Liver (tissue), 3 donors: ENCODE results near the gene GRIN2D.

Experiments used
- EGR1 ChIP-seq, 2 donors: IDR thresholded peaks; 2 replicates each; pipeline ENCODE4 v1.6.1; 2016 to 2018; ENCODE audit warnings: antibody characterized with exemption in 2 of 2, low read depth in 2 of 2
- FOXA1 ChIP-seq: IDR thresholded peaks from 2 replicates; pipeline ENCODE4 v1.6.1; 2016; ENCODE audit warnings: antibody characterized with exemption
- JUND ChIP-seq, 2 donors: IDR thresholded peaks; 2 replicates each; pipeline ENCODE4 v1.6.1; 2016; ENCODE audit warnings: antibody characterized with exemption in 2 of 2
- NR2F2 ChIP-seq: IDR thresholded peaks from 2 replicates; pipeline ENCODE4 v1.6.1; 2016; ENCODE audit warnings: antibody characterized with exemption
- RAD21 ChIP-seq, 2 donors: IDR thresholded peaks; 2 replicates each; pipeline ENCODE4 v1.6.1; 2016; ENCODE audit warnings: antibody characterized with exemption in 2 of 2, mild to moderate bottlenecking in 2 of 2
- TAF1 ChIP-seq: conservative IDR thresholded peaks from 2 replicates; pipeline ENCODE4 v1.6.1; 2016; ENCODE audit warnings: antibody characterized with exemption, mild to moderate bottlenecking
- TF ChIP-seq, protein P1 (sequence below): fragments of 150-350 bp; IDR thresholded peaks from 2 replicates; pipeline ENCODE4 v1.5.1; 2017; ENCODE audit warnings: improper control_type of control experiment, low read depth, low read length; ENCODE audit not compliant: missing input control
- TF ChIP-seq, protein P2 (sequence below): IDR thresholded peaks from 2 replicates; pipeline ENCODE4 v1.6.1; 2016; ENCODE audit warnings: antibody characterized with exemption, mild to moderate bottlenecking
- TF ChIP-seq, protein P3 (sequence below): IDR thresholded peaks from 2 replicates; pipeline ENCODE4 v1.6.1; 2016; ENCODE audit warnings: antibody characterized with exemption
- donor health status: healthy.
- donor health status: healthy.

DNA sequence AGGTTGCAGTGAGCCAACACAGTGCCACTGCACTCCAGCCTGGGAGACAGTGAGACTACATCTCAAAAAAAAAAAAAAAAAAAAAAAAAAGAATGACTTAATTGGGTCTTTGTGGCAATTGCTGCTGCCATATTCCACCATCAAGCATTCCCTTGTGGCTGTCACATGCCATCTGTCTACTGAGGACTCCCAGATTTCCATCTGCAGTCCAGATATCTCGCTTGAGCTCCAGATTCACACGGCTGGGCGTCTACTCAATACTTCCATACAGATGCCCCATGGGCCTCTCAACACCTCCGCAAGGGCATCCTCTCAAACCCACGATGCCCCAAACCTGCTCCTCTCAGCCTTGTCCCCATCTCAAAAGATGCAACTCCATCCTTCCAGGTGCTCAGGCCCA lies 42.6 kb upstream of the GRIN2D start:
- TF ChIP-seq, protein P1, sequence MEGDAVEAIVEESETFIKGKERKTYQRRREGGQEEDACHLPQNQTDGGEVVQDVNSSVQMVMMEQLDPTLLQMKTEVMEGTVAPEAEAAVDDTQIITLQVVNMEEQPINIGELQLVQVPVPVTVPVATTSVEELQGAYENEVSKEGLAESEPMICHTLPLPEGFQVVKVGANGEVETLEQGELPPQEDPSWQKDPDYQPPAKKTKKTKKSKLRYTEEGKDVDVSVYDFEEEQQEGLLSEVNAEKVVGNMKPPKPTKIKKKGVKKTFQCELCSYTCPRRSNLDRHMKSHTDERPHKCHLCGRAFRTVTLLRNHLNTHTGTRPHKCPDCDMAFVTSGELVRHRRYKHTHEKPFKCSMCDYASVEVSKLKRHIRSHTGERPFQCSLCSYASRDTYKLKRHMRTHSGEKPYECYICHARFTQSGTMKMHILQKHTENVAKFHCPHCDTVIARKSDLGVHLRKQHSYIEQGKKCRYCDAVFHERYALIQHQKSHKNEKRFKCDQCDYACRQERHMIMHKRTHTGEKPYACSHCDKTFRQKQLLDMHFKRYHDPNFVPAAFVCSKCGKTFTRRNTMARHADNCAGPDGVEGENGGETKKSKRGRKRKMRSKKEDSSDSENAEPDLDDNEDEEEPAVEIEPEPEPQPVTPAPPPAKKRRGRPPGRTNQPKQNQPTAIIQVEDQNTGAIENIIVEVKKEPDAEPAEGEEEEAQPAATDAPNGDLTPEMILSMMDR: no peak
- TF ChIP-seq TAF1: no peak
- no peak for TF ChIP-seq JUND (IDR thresholded peaks at IDR 0.05)
- TF ChIP-seq, protein P2, sequence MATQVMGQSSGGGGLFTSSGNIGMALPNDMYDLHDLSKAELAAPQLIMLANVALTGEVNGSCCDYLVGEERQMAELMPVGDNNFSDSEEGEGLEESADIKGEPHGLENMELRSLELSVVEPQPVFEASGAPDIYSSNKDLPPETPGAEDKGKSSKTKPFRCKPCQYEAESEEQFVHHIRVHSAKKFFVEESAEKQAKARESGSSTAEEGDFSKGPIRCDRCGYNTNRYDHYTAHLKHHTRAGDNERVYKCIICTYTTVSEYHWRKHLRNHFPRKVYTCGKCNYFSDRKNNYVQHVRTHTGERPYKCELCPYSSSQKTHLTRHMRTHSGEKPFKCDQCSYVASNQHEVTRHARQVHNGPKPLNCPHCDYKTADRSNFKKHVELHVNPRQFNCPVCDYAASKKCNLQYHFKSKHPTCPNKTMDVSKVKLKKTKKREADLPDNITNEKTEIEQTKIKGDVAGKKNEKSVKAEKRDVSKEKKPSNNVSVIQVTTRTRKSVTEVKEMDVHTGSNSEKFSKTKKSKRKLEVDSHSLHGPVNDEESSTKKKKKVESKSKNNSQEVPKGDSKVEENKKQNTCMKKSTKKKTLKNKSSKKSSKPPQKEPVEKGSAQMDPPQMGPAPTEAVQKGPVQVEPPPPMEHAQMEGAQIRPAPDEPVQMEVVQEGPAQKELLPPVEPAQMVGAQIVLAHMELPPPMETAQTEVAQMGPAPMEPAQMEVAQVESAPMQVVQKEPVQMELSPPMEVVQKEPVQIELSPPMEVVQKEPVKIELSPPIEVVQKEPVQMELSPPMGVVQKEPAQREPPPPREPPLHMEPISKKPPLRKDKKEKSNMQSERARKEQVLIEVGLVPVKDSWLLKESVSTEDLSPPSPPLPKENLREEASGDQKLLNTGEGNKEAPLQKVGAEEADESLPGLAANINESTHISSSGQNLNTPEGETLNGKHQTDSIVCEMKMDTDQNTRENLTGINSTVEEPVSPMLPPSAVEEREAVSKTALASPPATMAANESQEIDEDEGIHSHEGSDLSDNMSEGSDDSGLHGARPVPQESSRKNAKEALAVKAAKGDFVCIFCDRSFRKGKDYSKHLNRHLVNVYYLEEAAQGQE: no peak
- TF ChIP-seq NR2F2: no peak
- TF ChIP-seq, protein P3, sequence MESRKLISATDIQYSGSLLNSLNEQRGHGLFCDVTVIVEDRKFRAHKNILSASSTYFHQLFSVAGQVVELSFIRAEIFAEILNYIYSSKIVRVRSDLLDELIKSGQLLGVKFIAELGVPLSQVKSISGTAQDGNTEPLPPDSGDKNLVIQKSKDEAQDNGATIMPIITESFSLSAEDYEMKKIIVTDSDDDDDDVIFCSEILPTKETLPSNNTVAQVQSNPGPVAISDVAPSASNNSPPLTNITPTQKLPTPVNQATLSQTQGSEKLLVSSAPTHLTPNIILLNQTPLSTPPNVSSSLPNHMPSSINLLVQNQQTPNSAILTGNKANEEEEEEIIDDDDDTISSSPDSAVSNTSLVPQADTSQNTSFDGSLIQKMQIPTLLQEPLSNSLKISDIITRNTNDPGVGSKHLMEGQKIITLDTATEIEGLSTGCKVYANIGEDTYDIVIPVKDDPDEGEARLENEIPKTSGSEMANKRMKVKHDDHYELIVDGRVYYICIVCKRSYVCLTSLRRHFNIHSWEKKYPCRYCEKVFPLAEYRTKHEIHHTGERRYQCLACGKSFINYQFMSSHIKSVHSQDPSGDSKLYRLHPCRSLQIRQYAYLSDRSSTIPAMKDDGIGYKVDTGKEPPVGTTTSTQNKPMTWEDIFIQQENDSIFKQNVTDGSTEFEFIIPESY: no peak
- TF ChIP-seq EGR1 (IDR thresholded peaks at IDR 0.05; ENCODE audit: low read depth in 2 of 2): no peak
- no peak for TF ChIP-seq RAD21 (IDR thresholded peaks at IDR 0.05)
- no peak for TF ChIP-seq FOXA1
